Neural progenitor cell (in vitro differentiated cells): ENCODE measurements around the gene FYCO1. TPM values are rescaled to one million over a fixed set of nuclear protein-coding genes. Genes with fewer than 3 reads are reported as not detected.
"Not testable (repeated sequence)": the region's sequence is repeated elsewhere in the genome, so short reads cannot be mapped to it uniquely, and the experiment has no call there.

Experiments used
- DNase-seq: peaks from one replicate; pipeline ENCODE4 v3.0.0-alpha.2; 2016; ENCODE audit warnings: low spot score
- H2AFZ ChIP-seq: fragments of 200-600 bp; sonication (generic); replicated peaks from 2 replicates; pipeline ENCODE4 v1.6.1; 2016; ENCODE audit warnings: antibody characterized with exemption
- H3F3A ChIP-seq: fragments of 200-600 bp; sonication (generic); 2 replicates; pipeline ENCODE4 v1.6.1; 2016; ENCODE audit warnings: antibody characterized with exemption, low read depth
- H3K27ac ChIP-seq: fragments of 200-600 bp; sonication (generic); 2 replicates; pipeline ENCODE4 v1.5.1; 2016; ENCODE audit warnings: mild to moderate bottlenecking
- H3K27me3 ChIP-seq: fragments of 200-600 bp; sonication (generic); 2 replicates; pipeline ENCODE4 v1.6.1; 2016; ENCODE audit warnings: mild to moderate bottlenecking, moderate library complexity
- H3K36me3 ChIP-seq: fragments of 200-600 bp; sonication (generic); 2 replicates; pipeline ENCODE4 v1.5.1; 2016
- H3K4me1 ChIP-seq: fragments of 200-600 bp; sonication (generic); 2 replicates; pipeline ENCODE4 v1.6.1; 2016; ENCODE audit warnings: mixed run types
- H3K4me2 ChIP-seq: fragments of 200-600 bp; sonication (generic); 2 replicates; pipeline ENCODE4 v1.6.1; 2016
- H3K4me3 ChIP-seq: fragments of 200-600 bp; sonication (generic); 2 replicates; pipeline ENCODE4 v1.5.1; 2016
- H3K79me2 ChIP-seq: fragments of 200-600 bp; sonication (generic); 2 replicates; pipeline ENCODE4 v1.6.1; 2016; ENCODE audit warnings: low read depth
- H3K9ac ChIP-seq: fragments of 200-600 bp; sonication (generic); 2 replicates; pipeline ENCODE4 v1.6.1; 2016
- H3K9me3 ChIP-seq: fragments of 200-600 bp; sonication (generic); 2 replicates; pipeline ENCODE4 v1.5.1; 2016; ENCODE audit warnings: low read depth
- H4K20me1 ChIP-seq: fragments of 200-600 bp; sonication (generic); 2 replicates; pipeline ENCODE4 v1.6.1; 2016; ENCODE audit warnings: low read depth
- H3K27ac Mint-ChIP-seq: 3 replicates; pipeline ENCODE4 v1.8.0; 2021; ENCODE audit warnings: mixed read lengths
- H3K27me3 Mint-ChIP-seq: 2 replicates; pipeline ENCODE4 v1.8.0; 2022; ENCODE audit warnings: low read depth, mild to moderate bottlenecking, inconsistent platforms, moderate library complexity, mixed read lengths; ENCODE audit not compliant: insufficient read depth
- H3K36me3 Mint-ChIP-seq: 3 replicates; pipeline ENCODE4 v1.8.0; 2021; ENCODE audit warnings: mixed read lengths
- H3K4me1 Mint-ChIP-seq: 3 replicates; pipeline ENCODE4 v1.8.0; 2021; ENCODE audit warnings: mixed read lengths
- H3K4me3 Mint-ChIP-seq: 3 replicates; pipeline ENCODE4 v1.8.0; 2021; ENCODE audit warnings: mild to moderate bottlenecking, moderate library complexity, mixed read lengths
- H3K9me3 Mint-ChIP-seq: 3 replicates; pipeline ENCODE4 v1.8.0; 2020; ENCODE audit warnings: mixed read lengths
- EZH2 ChIP-seq: fragments of 200-600 bp; sonication (generic); IDR thresholded peaks from 2 replicates; pipeline ENCODE4 v1.6.1; 2017; ENCODE audit warnings: antibody characterized with exemption, mild to moderate bottlenecking, moderate library complexity
- EZH2phosphoT487 ChIP-seq: fragments of 200-600 bp; sonication (generic); IDR thresholded peaks from 2 replicates; pipeline ENCODE4 v1.6.1; 2017; ENCODE audit warnings: antibody characterized with exemption
- total RNA-seq: library from RNA; depleted of rRNA; stranded (reverse); fragments of >200 nt; gene quantifications from 2 replicates; pipeline ENCODE4 v1.2.3, GENCODE V29; 2015; ENCODE audit warnings: low replicate concordance
- TF ChIP-seq, protein P1 (sequence below): fragments of 200-600 bp; sonication (generic); IDR thresholded peaks from 2 replicates; pipeline ENCODE4 v1.5.1; 2017; ENCODE audit warnings: antibody characterized with exemption, mild to moderate bottlenecking

FYCO1 gene
- total RNA-seq: 6.8 and 11.4 TPM in 2 replicates

DNA sequence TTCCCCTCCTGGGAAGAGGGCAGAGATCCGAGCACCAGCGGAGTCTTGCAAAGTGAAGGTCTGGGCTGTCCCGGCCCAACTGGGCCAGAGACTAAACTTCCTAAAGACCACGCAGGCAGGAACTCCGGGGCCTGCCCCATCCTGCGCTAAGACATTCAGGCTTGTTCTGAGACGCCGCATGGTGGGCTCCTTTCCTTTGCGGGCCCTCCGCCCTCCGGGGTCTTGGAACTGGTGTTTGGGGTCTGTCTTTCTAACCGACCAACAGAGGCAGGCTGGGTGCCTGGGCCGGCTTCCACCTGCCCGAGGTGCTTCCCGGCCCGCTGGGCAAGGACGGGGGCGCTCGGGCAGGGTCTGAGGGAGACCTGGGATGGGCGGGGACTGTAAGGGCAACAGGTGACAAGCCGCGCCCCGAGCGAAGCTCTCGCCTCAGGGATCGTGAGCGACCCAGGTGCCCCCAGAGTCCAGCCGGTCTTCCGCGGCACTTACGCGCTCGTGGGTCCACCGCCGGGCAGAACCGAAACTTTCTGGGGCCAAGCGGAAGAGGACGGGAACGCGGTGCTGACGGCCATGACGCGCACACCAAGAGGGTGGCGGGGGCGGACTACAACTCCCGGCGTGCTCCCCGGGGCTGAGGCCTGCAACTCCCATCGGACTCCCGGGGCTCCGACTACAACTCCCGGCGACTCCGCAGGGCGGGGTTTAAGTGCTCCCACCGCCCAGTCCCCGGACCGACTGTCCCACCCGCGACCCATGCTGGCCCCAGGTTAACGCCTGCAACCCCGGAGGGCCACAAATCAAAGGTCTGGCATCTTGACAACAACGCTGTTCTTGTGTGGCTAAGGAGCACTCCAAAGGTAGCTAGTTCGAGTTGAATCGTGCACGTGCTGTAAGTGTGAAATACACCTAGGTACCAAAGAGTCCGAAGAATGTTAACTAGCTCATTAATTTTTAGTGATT lies at the start of gene FYCO1:
Gene FYCO1, minus strand, starts transcription at position 589 of the 957 bp plus-strand sequence. CDS start 10,914 bp downstream, outside the sequence.
- H4K20me1 ChIP-seq: peaks cover 32% of the 10 kb centered on the region
- Mint-ChIP-seq H3K36me3 (no peaks in the 10 kb centered on the region), H3K27me3 (peaks cover 4% of the 10 kb centered on the region), H3K4me1 (peaks cover 4% of the 10 kb centered on the region), H3K27ac (peak within 1 kb of the TSS; percentile 63), H3K9me3 (no peaks in the 10 kb centered on the region), H3K4me3 (peak within 1 kb of the TSS; percentile 90)
- peak within 1 kb of the TSS; percentile 87 for H3K4me2 ChIP-seq
- H3K36me3 ChIP-seq: no peaks in the 10 kb centered on the region
- H3K79me2 ChIP-seq: peaks cover 26% of the 10 kb centered on the region
- no peak within 1 kb of the TSS for H3K27ac ChIP-seq
- no peaks in the 10 kb centered on the region for H3K9me3 ChIP-seq
- no peaks in the 10 kb centered on the region for H3F3A ChIP-seq
- H3K4me1 ChIP-seq: peaks cover 11% of the 10 kb centered on the region
- peaks cover 11% of the 10 kb centered on the region for H3K27me3 ChIP-seq
- peak within 1 kb of the TSS; percentile 92 for H2AFZ ChIP-seq
- H3K9ac ChIP-seq: peak within 1 kb of the TSS; percentile 5
- TF ChIP-seq EZH2phosphoT487: no peak
- TF ChIP-seq, protein P1, sequence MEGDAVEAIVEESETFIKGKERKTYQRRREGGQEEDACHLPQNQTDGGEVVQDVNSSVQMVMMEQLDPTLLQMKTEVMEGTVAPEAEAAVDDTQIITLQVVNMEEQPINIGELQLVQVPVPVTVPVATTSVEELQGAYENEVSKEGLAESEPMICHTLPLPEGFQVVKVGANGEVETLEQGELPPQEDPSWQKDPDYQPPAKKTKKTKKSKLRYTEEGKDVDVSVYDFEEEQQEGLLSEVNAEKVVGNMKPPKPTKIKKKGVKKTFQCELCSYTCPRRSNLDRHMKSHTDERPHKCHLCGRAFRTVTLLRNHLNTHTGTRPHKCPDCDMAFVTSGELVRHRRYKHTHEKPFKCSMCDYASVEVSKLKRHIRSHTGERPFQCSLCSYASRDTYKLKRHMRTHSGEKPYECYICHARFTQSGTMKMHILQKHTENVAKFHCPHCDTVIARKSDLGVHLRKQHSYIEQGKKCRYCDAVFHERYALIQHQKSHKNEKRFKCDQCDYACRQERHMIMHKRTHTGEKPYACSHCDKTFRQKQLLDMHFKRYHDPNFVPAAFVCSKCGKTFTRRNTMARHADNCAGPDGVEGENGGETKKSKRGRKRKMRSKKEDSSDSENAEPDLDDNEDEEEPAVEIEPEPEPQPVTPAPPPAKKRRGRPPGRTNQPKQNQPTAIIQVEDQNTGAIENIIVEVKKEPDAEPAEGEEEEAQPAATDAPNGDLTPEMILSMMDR: no peak
- no peak for TF ChIP-seq EZH2
- peak; percentile 92 for DNase-seq
- peak within 1 kb of the TSS; percentile 66 for H3K4me3 ChIP-seq

DNA sequence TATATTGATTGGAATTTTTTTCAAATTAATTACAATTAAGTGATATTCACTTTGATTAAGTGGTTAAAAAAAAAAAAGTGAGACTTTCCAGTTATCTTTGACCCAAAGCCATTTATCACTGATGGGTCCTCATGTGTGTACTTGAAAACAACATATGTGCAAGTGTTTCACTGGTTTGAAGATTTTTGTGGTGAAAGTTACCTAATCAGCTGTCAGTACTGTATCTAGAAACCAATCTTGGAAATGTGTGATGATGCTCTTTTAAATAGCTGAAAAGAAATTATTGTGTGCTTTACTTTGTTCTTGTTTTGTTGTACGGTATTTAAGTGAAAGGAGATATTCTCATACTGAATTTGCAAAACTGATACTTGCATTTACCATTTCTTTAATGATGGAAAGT lies 43.3 kb upstream of the FYCO1 start:
- no peaks in the 10 kb centered on the region for H3K9me3 ChIP-seq
- no peak overlapping the region for H2AFZ ChIP-seq
- Mint-ChIP-seq H3K27me3 (peaks cover 2% of the 10 kb centered on the region), H3K4me1 (no peaks in the 10 kb centered on the region), H3K4me3 (no peak overlapping the region), H3K27ac (no peak overlapping the region), H3K9me3 (peaks cover 3% of the 10 kb centered on the region), H3K36me3 (no peaks in the 10 kb centered on the region)
- H4K20me1 ChIP-seq: no peaks in the 10 kb centered on the region
- no peak overlapping the region for H3K27ac ChIP-seq
- H3K4me2 ChIP-seq: no peak overlapping the region
- no peaks in the 10 kb centered on the region for H3K79me2 ChIP-seq
- H3K36me3 ChIP-seq: no peaks in the 10 kb centered on the region
- no peak overlapping the region for H3K9ac ChIP-seq
- no peak for TF ChIP-seq EZH2phosphoT487
- H3K27me3 ChIP-seq: no peaks in the 10 kb centered on the region
- no peak overlapping the region for H3K4me3 ChIP-seq
- no peaks in the 10 kb centered on the region for H3F3A ChIP-seq
- no peak for DNase-seq
- H3K4me1 ChIP-seq: no peaks in the 10 kb centered on the region

DNA sequence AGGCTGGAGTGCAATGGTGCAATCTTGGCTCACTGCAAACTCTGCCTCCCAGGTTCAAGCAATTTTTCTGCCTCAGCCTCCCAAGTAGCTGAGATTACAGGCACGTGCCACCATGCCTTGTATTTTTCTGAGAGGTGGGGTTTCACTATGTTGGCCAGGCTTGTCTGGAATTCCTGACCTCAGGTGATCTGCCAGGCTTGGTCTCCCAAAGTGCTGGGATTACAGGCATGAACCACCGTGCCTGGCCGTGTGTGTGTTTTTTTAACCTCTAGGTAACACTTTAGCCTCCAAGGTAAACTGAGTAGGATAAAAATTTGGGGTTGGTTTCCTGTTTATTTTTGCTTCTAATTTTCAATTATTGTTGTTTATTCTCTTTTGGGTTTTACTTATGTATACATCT lies 42.4 kb upstream of the FYCO1 start:
- not testable (repeated sequence) for H3K9me3 ChIP-seq, H3K79me2 ChIP-seq, H3K4me3 ChIP-seq, H2AFZ ChIP-seq, H3K27me3 ChIP-seq, DNase-seq, H3F3A ChIP-seq, H3K36me3 ChIP-seq, H3K4me1 ChIP-seq, H3K27ac Mint-ChIP-seq, H3K4me1 Mint-ChIP-seq, H3K9ac ChIP-seq, H3K27me3 Mint-ChIP-seq, H3K4me3 Mint-ChIP-seq, H3K27ac ChIP-seq, H3K36me3 Mint-ChIP-seq, H4K20me1 ChIP-seq, H3K4me2 ChIP-seq, H3K9me3 Mint-ChIP-seq

DNA sequence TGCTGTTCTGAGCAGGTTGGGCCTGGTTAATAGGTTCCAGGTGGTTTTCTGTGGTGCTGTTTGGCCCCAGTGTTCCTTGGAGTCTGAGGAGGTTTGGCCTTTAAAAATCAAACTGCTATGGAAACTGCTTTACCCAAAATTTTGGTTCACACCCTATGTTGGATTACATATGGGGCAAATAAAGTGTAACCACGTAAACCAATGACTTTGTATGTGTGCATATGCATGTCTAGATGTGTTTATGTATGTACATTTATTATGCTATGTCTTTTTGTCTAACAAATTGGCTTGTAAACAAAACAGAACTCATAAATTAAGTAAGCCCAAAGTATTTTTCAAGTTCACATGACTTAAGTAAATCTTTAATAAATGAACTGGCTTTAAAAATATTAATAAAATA lies 40.6 kb upstream of the FYCO1 start:
- H3K79me2 ChIP-seq: no peaks in the 10 kb centered on the region
- Mint-ChIP-seq H3K4me1 (no peaks in the 10 kb centered on the region), H3K27ac (no peak overlapping the region), H3K27me3 (peaks cover 2% of the 10 kb centered on the region), H3K9me3 (peaks cover under 1% of the 10 kb centered on the region), H3K36me3 (no peaks in the 10 kb centered on the region), H3K4me3 (no peak overlapping the region)
- TF ChIP-seq, protein P1: no peak
- TF ChIP-seq EZH2: no peak
- no peak for TF ChIP-seq EZH2phosphoT487
- H3K36me3 ChIP-seq: no peaks in the 10 kb centered on the region
- no peak overlapping the region for H3K27ac ChIP-seq
- no peaks in the 10 kb centered on the region for H3F3A ChIP-seq
- H3K4me2 ChIP-seq: no peak overlapping the region
- no peaks in the 10 kb centered on the region for H3K4me1 ChIP-seq
- no peak overlapping the region for H2AFZ ChIP-seq
- no peaks in the 10 kb centered on the region for H3K9me3 ChIP-seq
- H3K4me3 ChIP-seq: no peak overlapping the region
- H3K9ac ChIP-seq: no peak overlapping the region
- H3K27me3 ChIP-seq: no peaks in the 10 kb centered on the region
- no peaks in the 10 kb centered on the region for H4K20me1 ChIP-seq
- DNase-seq: no peak
